Measurements from ENCODE around the gene VARS1. TPM values are rescaled to one million over a fixed set of nuclear protein-coding genes. Genes with fewer than 3 reads are reported as not detected.
"Not testable (repeated sequence)": the region's sequence is repeated elsewhere in the genome, so short reads cannot be mapped to it uniquely, and the experiment has no call there.

Gene VARS1
- total and polyA plus RNA-seq, 3 donors from 2014 or later, result 94.8 to 156 (median 131) TPM

GRCh38 chr6:31819871-31820299, 24.3 kb upstream of the VARS1 start:
- intact Hi-C loops (cut with DNase I; ENCODE audit: low total_unique reads), result no loop called here

DNA sequence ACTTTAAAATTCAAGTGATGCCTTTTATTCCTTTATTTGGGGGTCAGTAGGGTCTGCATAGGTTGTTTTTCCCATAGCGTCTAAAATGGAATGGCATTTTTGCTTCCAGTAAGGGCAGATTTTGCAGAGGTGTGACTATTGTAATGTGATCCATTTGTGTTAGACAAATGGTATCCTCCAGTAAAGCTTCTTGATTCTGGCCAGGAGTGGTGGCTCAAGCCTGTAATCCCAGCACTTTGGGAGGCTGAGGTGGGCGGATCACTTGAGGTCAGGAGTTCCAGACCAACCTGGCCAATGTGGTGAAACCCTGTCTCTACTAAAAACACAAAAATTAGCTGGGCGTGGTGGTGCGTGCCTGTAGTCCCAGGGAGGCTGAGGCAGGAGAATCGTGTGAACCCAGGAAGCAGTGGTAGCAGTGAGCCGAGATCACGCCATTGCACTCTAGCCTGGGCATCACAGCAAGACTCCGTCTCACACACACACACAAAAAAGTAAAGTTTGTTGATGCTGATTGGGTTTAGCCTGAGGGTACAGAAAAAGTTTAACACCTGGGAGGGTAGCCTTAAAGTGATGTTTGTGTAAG, 22.5 kb upstream of the VARS1 start:
- 75 to 77% methylated on average over 8 of the region's 8 CpGs for WGBS, 2 donors
- DNase-seq; H3K9me3 ChIP-seq; H3K36me3 ChIP-seq (ENCODE audit: low read depth, missing control alignments); H3K27me3 ChIP-seq; intact Hi-C loops (cut with DNase I; ENCODE audit: low total_unique reads): not testable (repeated sequence)
- Histone ChIP-seq H3K4me1 (peaks cover 25% of the 10 kb centered on the region), H3K27ac (peak overlapping the region; percentile 28 to 71), H3K4me3 (peak overlapping the region in 1 of 2 donors; percentile 2)

More at GRCh38 chr6:31819871-31820299, 24.3 kb upstream of the VARS1 start:
- Histone ChIP-seq H3K4me1 (peaks cover 19% of the 10 kb centered on the region), H3K36me3 (ENCODE audit: low read depth, missing control alignments) (no peaks in the 10 kb centered on the region), H3K27me3 (no peaks in the 10 kb centered on the region), H3K27ac (peak overlapping the region in 1 of 2 donors; percentile 99), H3K9me3 (no peaks in the 10 kb centered on the region), H3K4me3 (no peak overlapping the region)
- TF ChIP-seq CTCF (IDR thresholded peaks at IDR 0.05) (no peak), POLR2A (IDR thresholded peaks at IDR 0.05) (no peak)
- no peak for DNase-seq

DNA sequence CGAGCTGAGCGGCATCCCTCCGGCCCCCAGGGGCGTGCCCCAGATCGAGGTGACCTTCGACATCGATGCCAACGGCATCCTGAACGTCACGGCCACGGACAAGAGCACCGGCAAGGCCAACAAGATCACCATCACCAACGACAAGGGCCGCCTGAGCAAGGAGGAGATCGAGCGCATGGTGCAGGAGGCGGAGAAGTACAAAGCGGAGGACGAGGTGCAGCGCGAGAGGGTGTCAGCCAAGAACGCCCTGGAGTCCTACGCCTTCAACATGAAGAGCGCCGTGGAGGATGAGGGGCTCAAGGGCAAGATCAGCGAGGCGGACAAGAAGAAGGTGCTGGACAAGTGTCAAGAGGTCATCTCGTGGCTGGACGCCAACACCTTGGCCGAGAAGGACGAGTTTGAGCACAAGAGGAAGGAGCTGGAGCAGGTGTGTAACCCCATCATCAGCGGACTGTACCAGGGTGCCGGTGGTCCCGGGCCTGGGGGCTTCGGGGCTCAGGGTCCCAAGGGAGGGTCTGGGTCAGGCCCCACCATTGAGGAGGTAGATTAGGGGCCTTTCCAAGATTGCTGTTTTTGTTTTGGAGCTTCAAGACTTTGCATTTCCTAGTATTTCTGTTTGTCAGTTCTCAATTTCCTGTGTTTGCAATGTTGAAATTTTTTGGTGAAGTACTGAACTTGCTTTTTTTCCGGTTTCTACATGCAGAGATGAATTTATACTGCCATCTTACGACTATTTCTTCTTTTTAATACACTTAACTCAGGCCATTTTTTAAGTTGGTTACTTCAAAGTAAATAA, 21.8 kb upstream of the VARS1 start:
- H3K27me3 ChIP-seq; H3K9me3 ChIP-seq; DNase-seq; intact Hi-C loops (cut with DNase I; ENCODE audit: low total_unique reads); H3K36me3 ChIP-seq (ENCODE audit: low read depth, missing control alignments): not testable (repeated sequence)
- H3K4me3 ChIP-seq, result peak overlapping the region in 1 of 2 donors; percentile 2
- H3K27ac ChIP-seq, result peak overlapping the region in 1 of 2 donors; percentile 71
- 57 to 64% methylated on average over 12 to 16 of the region's 37 CpGs for WGBS, 2 donors
- H3K4me1 ChIP-seq, result peaks cover 20% of the 10 kb centered on the region

GRCh38 chr6:31815025-31815838, 19.7 kb upstream of the VARS1 start, which contains the start of the genes HSPA1A and HSPA1L:
Gene HSPA1A, plus strand, starts transcription at chr6:31815543. Its CDS starts 214 bp downstream, at chr6:31815757.
Gene HSPA1L, minus strand, starts transcription at chr6:31815283. Its CDS starts 3,311 bp downstream, at chr6:31811972.
- Histone ChIP-seq H3K9me3 (no peaks in the 10 kb centered on the region), H3K4me3 (peak within 1 kb of the TSS; percentile 39 to 70), H3K4me1 (peaks cover 12% of the 10 kb centered on the region), H3K36me3 (ENCODE audit: low read depth, missing control alignments) (no peaks in the 10 kb centered on the region), H3K27ac (peak within 1 kb of the TSS; percentile 98 to 100), H3K27me3 (no peaks in the 10 kb centered on the region)
- TF ChIP-seq POLR2A (IDR thresholded peaks at IDR 0.05) (peak; percentile 100), CTCF (IDR thresholded peaks at IDR 0.05) (no peak)
- WGBS, 2 donors, result 0 to 1% methylated on average over 14 to 52 of the region's 56 CpGs
- intact Hi-C loops (cut with DNase I; ENCODE audit: low total_unique reads), result no loop called here
- DNase-seq, result peak; percentile 95

- intact Hi-C loops (cut with DNase I; ENCODE audit: low total_unique reads), result no loop called here
- H3K27ac ChIP-seq, result peak overlapping the region; percentile 98 to 100
- H3K36me3 ChIP-seq (ENCODE audit: low read depth, missing control alignments), result no peaks in the 10 kb centered on the region
- H3K27me3 ChIP-seq, result no peaks in the 10 kb centered on the region
- H3K4me1 ChIP-seq, result peaks cover 12% of the 10 kb centered on the region
- WGBS, 2 donors, result 0% methylated on average over 13 of the region's 13 CpGs
- no peaks in the 10 kb centered on the region for H3K9me3 ChIP-seq
- DNase-seq, result peak; percentile 97
- peak overlapping the region; percentile 39 to 70 for H3K4me3 ChIP-seq
- TF ChIP-seq CTCF (IDR thresholded peaks at IDR 0.05), result no peak
- TF ChIP-seq POLR2A (IDR thresholded peaks at IDR 0.05), result peak; percentile 57
These were observed 19.1 kb upstream of the VARS1 start for GRCh38 chr6:31814677-31815024.

Data from testis (tissue), 3 donors.